SH-SY5Y (cell line): Measurements from ENCODE around the gene E2F4.

Experiments used
- GATA2 ChIP-seq: IDR thresholded peaks from 2 replicates; pipeline ENCODE4 v1.6.1; 2011; ENCODE audit warnings: mild to moderate bottlenecking, low read depth, low read length
- GATA3 ChIP-seq: IDR thresholded peaks from 2 replicates; pipeline ENCODE4 v1.6.1; 2011; ENCODE audit warnings: low read depth, mild to moderate bottlenecking, low read length, moderate library complexity

DNA sequence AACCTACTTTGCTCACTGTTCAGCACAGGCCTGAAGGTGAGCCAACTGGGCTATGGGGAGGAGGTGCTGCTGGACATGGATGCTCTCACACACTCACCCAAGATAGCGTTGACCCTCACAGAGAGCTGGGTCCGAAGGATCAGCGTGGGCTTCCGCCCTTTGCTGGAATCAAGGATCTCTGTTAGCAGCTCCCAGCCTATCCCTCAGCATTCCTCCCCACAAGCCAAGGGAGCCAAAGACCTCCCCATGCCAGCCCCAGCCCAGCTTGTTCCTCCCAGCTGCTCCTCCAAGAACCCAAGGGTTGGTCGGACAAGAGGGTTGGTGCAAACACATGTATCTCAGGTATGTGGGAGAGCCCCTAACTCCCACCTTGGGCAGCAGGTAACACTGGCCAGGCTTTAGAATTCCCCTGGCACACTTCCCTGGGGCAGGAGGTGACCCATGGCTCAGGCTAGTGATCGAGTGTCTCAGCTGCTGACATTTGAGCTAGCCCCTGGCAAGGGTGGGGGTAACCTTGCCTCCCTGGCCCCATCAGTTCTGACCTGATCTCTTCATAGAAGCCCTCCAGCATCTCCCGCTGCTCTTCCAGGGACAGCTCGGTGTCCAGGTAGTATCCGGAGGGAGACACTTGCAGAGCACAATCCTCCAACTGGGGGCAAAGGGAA is 47.0 kb downstream of the E2F4 start:
- TF ChIP-seq GATA2: no peak
- no peak for TF ChIP-seq GATA3
